OCI-LY1 (cell line): ENCODE measurements around the gene NPB.

Experiments used
- EZH2 ChIP-seq: fragments of 200-600 bp; sonication (generic), shearing (Covaris generic); IDR thresholded peaks from 2 replicates; pipeline ENCODE4 v1.8.0; 2017; ENCODE audit warnings: borderline replicate concordance, mixed run types, mild to moderate bottlenecking, antibody characterized with exemption, low read length, moderate library complexity, mixed read lengths
- TF ChIP-seq, protein P1 (sequence below): fragments of 200-600 bp; sonication (generic), shearing (Covaris generic); IDR thresholded peaks from 2 replicates; pipeline ENCODE4 v1.5.1; 2017; ENCODE audit warnings: mild to moderate bottlenecking, antibody characterized with exemption, low read length, moderate library complexity, mixed read lengths

DNA sequence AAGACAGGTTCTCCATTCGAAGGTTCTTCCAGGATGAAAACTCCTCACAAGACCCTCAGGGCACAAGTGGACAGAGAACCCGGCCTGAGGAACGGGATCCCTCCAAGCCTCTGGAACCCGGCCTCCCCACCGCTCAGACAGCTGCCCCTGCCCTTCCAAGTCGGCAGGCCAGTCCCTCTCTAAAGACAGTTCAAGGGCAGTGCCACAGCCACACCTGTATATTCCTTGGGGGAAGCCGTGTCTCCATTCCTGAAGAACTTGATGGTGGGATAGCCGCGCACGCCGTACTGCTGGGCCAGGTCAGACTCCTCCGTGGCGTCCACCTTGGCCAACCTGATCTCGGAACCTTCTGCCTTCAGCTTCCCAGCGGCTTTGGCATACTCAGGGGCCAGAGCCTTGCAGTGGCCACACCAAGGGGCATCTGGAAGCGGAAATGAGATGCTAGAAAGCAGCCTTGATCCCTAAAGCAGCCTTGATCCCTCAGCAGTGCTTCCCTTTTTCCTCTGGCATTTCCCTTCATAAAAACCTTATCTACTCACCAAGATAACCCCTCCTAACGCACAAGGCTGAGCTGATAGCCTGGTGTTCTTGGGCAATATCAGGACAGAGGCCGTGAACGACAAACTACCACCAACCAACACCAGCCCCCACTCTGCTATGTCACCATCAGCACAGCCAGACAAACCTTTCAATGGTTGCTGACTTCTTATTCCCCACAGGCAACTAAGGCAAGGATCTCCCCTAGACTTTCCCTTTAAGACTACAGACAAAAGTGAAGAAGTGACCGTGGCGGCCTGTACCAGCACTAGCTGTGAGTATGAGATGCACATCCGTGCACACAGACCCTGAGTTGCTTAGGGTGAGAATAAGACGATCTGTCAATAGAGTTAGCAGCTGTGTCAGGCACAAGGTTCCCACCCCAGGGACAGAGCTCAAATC, 42.8 kb upstream of the NPB start:
- TF ChIP-seq, protein P1, sequence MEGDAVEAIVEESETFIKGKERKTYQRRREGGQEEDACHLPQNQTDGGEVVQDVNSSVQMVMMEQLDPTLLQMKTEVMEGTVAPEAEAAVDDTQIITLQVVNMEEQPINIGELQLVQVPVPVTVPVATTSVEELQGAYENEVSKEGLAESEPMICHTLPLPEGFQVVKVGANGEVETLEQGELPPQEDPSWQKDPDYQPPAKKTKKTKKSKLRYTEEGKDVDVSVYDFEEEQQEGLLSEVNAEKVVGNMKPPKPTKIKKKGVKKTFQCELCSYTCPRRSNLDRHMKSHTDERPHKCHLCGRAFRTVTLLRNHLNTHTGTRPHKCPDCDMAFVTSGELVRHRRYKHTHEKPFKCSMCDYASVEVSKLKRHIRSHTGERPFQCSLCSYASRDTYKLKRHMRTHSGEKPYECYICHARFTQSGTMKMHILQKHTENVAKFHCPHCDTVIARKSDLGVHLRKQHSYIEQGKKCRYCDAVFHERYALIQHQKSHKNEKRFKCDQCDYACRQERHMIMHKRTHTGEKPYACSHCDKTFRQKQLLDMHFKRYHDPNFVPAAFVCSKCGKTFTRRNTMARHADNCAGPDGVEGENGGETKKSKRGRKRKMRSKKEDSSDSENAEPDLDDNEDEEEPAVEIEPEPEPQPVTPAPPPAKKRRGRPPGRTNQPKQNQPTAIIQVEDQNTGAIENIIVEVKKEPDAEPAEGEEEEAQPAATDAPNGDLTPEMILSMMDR, result no peak
- no peak for TF ChIP-seq EZH2
